A673 (cell line): ENCODE data around the gene GLTP. TPM values are rescaled to one million over a fixed set of nuclear protein-coding genes. Genes with fewer than 3 reads are reported as not detected.
"Not testable (repeated sequence)": the region's sequence is repeated elsewhere in the genome, so short reads cannot be mapped to it uniquely, and the experiment has no call there.

ENCODE experiments used
- BruUV-seq: library from RNA; stranded (reverse); fragments of 400-500 nt; replicated peaks from 2 replicates; lab custom pipeline; 2021; lab: Mats Ljungman, UMichigan
- CTCF ChIA-PET: fragments of 300-600 bp; sonication (Branson Sonifier 250); formaldehyde crosslinking; loops from one replicate; lab custom pipeline; 2022; ENCODE audit warnings: antibody characterized with exemption; lab: Charles Lee
- POLR2A ChIA-PET: fragments of 300-600 bp; sonication (Branson Sonifier 250); formaldehyde crosslinking; loops from one replicate; lab custom pipeline; 2022; ENCODE audit warnings: antibody characterized with exemption; ENCODE audit not compliant: low non-redundant PET; lab: Charles Lee
- DNase-seq: peaks from one replicate; pipeline ENCODE4 v3.0.0-alpha.2; 2015; ENCODE audit warnings: low spot score
- H3K27ac ChIP-seq: fragments of 200-600 bp; sonication (generic); 2 replicates; pipeline ENCODE4 v1.5.1; 2016; ENCODE audit warnings: mixed run types, low read depth, mild to moderate bottlenecking, mixed read lengths, antibody characterized with exemption, low read length; ENCODE audit not compliant: poor library complexity, severe bottlenecking
- H3K27me3 ChIP-seq: fragments of 200-600 bp; sonication (generic); replicated peaks from 2 replicates; pipeline ENCODE4 v1.6.1; 2017; ENCODE audit warnings: mixed run types, low read depth, mild to moderate bottlenecking, mixed read lengths, antibody characterized with exemption, low read length; ENCODE audit not compliant: insufficient read depth, poor library complexity
- H3K36me3 ChIP-seq: fragments of 200-600 bp; sonication (generic); 2 replicates; pipeline ENCODE4 v1.6.1; 2016; ENCODE audit warnings: mixed run types, mild to moderate bottlenecking, mixed read lengths, antibody characterized with exemption, low read length; ENCODE audit not compliant: insufficient read depth, poor library complexity, severe bottlenecking
- H3K4me1 ChIP-seq: fragments of 200-600 bp; sonication (generic); 2 replicates; pipeline ENCODE4 v1.6.1; 2017; ENCODE audit warnings: mixed run types, mild to moderate bottlenecking, mixed read lengths, antibody characterized with exemption, low read length; ENCODE audit not compliant: insufficient read depth, poor library complexity, severe bottlenecking
- H3K4me3 ChIP-seq: fragments of 200-600 bp; sonication (generic); 2 replicates; pipeline ENCODE4 v1.5.1; 2016; ENCODE audit warnings: low read depth, mixed run types, mild to moderate bottlenecking, mixed read lengths, low read length; ENCODE audit not compliant: poor library complexity, severe bottlenecking
- H3K9me3 ChIP-seq: fragments of 200-600 bp; sonication (generic); 2 replicates; pipeline ENCODE4 v1.6.1; 2016; ENCODE audit warnings: mixed run types, low read depth, mild to moderate bottlenecking, mixed read lengths, antibody characterized with exemption, low read length; ENCODE audit not compliant: poor library complexity, severe bottlenecking
- CTCF ChIP-seq: fragments of 300-800, 200-600 bp; sonication (generic); conservative IDR thresholded peaks from 2 replicates; pipeline ENCODE4 v1.5.1; 2017; ENCODE audit warnings: low read depth, mild to moderate bottlenecking, antibody characterized with exemption, low read length, moderate library complexity, mixed read lengths
- EZH2 ChIP-seq: fragments of 200-600 bp; sonication (generic); IDR thresholded peaks from 2 replicates; pipeline ENCODE4 v1.6.1; 2017; ENCODE audit warnings: borderline replicate concordance, low read depth, mild to moderate bottlenecking, mixed read lengths, antibody characterized with exemption, low read length; ENCODE audit not compliant: poor library complexity, severe bottlenecking
- intact Hi-C: fragments of 100-400 bp; cut with micrococcal nuclease; formaldehyde crosslinking; loops from one replicate; pipeline ENCODE4 v1.10.0; 2022; ENCODE audit not compliant: unreplicated experiment
- total RNA-seq: library from RNA; stranded (reverse); gene quantifications from 2 replicates; pipeline ENCODE4 v1.2.3, GENCODE V29; 2021

GLTP gene
- total RNA-seq, 1 experiment from 2014 or later = 20.2 TPM

GRCh38 chr12:109892165-109892715 is 11.9 kb upstream of the GLTP start:
- TF ChIP-seq EZH2 (no peak), CTCF (no peak)
- DNase-seq = no peak
- intact Hi-C loops = no loop called here
- H3K36me3 ChIP-seq = no peaks in the 10 kb centered on the region
- BruUV-seq = no TSS peak
- peaks cover 7% of the 10 kb centered on the region for H3K4me1 ChIP-seq
- ChIA-PET POLR2A (no interaction called here), CTCF (no interaction called here)
- H3K27me3 ChIP-seq = no peaks in the 10 kb centered on the region
- H3K27ac ChIP-seq = no peak overlapping the region
- no peak overlapping the region for H3K4me3 ChIP-seq
- no peaks in the 10 kb centered on the region for H3K9me3 ChIP-seq

- H3K4me1 ChIP-seq, H3K4me3 ChIP-seq, intact Hi-C loops, DNase-seq, H3K27me3 ChIP-seq, POLR2A ChIA-PET, BruUV-seq, H3K36me3 ChIP-seq, CTCF ChIA-PET, H3K9me3 ChIP-seq, H3K27ac ChIP-seq: not testable (repeated sequence)
These were observed 11.4 kb upstream of the GLTP start for GRCh38 chr12:109891731-109892130.

GRCh38 chr12:109890620-109891170 is 10.4 kb upstream of the GLTP start:
- no peak overlapping the region for H3K4me3 ChIP-seq
- POLR2A ChIA-PET = no interaction called here
- no peak overlapping the region for H3K27ac ChIP-seq
- DNase-seq = no peak
- intact Hi-C loops = no loop called here
- H3K36me3 ChIP-seq = no peaks in the 10 kb centered on the region
- no TSS peak for BruUV-seq
- no peaks in the 10 kb centered on the region for H3K27me3 ChIP-seq
- CTCF ChIA-PET = interaction anchor here (0.6 kb wide), 1 partner anchor 86 kb away, joined by 3 read pairs; no protein-coding TSS in a partner anchor
- peaks cover 7% of the 10 kb centered on the region for H3K4me1 ChIP-seq
- H3K9me3 ChIP-seq = no peaks in the 10 kb centered on the region
- TF ChIP-seq EZH2 (no peak), CTCF (no peak)
